SJCRH30 (cell line): ENCODE data around the gene TRIP6. TPM values are rescaled to one million over a fixed set of nuclear protein-coding genes. Genes with fewer than 3 reads are reported as not detected.
A peak's percentile ranks its signal among the peaks of the same experiment; 100 is the strongest.

ENCODE experiments used
- DNase-seq, 2 experiments: peaks; one replicate each; pipeline ENCODE4 v3.0.0-alpha.2; 2015 to 2020
- H3K27ac ChIP-seq: fragments of 250-450 bp; sonication (Bioruptor Pico); 2 replicates; pipeline ENCODE4 v1.5.1; 2020; ENCODE audit warnings: mild to moderate bottlenecking, moderate library complexity
- H3K27me3 ChIP-seq: fragments of 250-450 bp; sonication (Bioruptor Pico); 2 replicates; pipeline ENCODE4 v1.5.1; 2020; ENCODE audit warnings: mild to moderate bottlenecking, moderate library complexity
- H3K36me3 ChIP-seq: fragments of 250-450 bp; sonication (Bioruptor Pico); 2 replicates; pipeline ENCODE4 v1.5.1; 2020; ENCODE audit warnings: mild to moderate bottlenecking, moderate library complexity
- H3K4me1 ChIP-seq: fragments of 250-450 bp; sonication (Bioruptor Pico); 2 replicates; pipeline ENCODE4 v1.5.1; 2020; ENCODE audit warnings: mild to moderate bottlenecking, moderate library complexity
- H3K4me3 ChIP-seq: fragments of 250-450 bp; sonication (Bioruptor Pico); 2 replicates; pipeline ENCODE4 v1.5.1; 2020; ENCODE audit warnings: mild to moderate bottlenecking, moderate library complexity
- H3K9me3 ChIP-seq: fragments of 250-450 bp; sonication (Bioruptor Pico); replicated peaks from 2 replicates; pipeline ENCODE4 v1.5.1; 2020; ENCODE audit warnings: mild to moderate bottlenecking, moderate library complexity
- total RNA-seq: library from RNA; depleted of rRNA; stranded (reverse); fragments of >200 nt; shearing (Covaris generic); gene quantifications from 2 replicates; pipeline ENCODE4 v1.2.3, GENCODE V29; 2014

Gene TRIP6
- total RNA-seq, 1 experiment from 2014 or later: 49.3 TPM

- H3K4me3 ChIP-seq: peak within 1 kb of the TSS; percentile 72
- DNase-seq: peak; percentile 99
- peaks cover 11% of the 10 kb centered on the region; the same call in 1 of the 2 replicates for H3K4me1 ChIP-seq
- H3K9me3 ChIP-seq: no peaks in the 10 kb centered on the region
- peak within 1 kb of the TSS; percentile 90 for H3K27ac ChIP-seq
- H3K36me3 ChIP-seq: peaks cover 63% of the 10 kb centered on the region
- H3K27me3 ChIP-seq: no peaks in the 10 kb centered on the region
Measured at GRCh38 chr7:100874577-100875355, 7.6 kb downstream of the TRIP6 start, which contains the start of gene SRRT. SRRT (plus strand) TSS chr7:100875103; CDS start chr7:100875591, 488 bp downstream.

DNA sequence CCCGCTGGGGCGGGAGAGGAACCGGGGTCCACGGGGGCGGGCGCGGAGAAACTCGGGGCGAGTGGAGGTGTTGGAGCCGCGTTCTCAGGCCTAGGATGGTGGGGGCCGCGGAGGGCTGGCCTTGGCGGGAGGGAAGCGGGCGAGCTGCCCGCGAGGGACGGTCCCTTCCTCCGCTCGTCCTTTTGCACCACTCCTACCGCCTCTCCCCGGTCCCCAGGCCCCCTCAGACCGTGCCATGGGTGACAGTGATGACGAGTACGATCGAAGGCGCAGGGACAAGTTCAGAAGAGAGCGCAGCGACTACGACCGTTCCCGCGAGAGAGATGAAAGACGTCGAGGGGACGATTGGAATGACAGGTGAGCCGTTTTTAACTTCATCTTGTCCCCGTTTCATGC is 8.2 kb downstream of the TRIP6 start:
- peak in 1 of 2 experiments; percentile 37 for DNase-seq
- peaks cover 68% of the 10 kb centered on the region for H3K36me3 ChIP-seq
- H3K4me3 ChIP-seq: peak overlapping the region; percentile 72
- H3K27ac ChIP-seq: peak overlapping the region; percentile 90
- H3K4me1 ChIP-seq: peaks cover 11% of the 10 kb centered on the region; the same call in 1 of the 2 replicates
- no peaks in the 10 kb centered on the region for H3K9me3 ChIP-seq
- no peaks in the 10 kb centered on the region for H3K27me3 ChIP-seq

DNA sequence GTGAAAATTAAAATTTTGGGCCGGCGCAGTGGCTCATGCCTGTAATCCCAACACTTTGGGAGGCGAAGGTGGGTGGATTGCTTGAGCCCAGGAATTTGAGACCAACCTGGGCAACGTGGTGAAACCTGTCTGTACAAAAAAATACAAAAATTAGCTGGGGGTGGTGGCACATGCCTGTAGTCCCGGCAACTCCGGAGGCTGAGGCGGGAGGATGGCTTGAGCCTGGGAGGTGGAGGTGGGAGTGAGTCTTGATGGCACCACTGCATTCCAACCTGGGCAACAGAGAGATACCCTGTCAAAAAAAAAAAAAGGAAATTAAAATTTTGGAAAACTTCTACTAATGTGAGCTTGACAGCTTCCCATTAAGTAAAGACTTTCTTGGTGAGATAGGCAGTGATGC is 10.8 kb downstream of the TRIP6 start:
- no peaks in the 10 kb centered on the region for H3K9me3 ChIP-seq
- H3K27ac ChIP-seq: no peak overlapping the region
- DNase-seq: no peak
- no peaks in the 10 kb centered on the region for H3K27me3 ChIP-seq
- H3K4me3 ChIP-seq: no peak overlapping the region
- peaks cover 11% of the 10 kb centered on the region; the same call in 1 of the 2 replicates for H3K4me1 ChIP-seq
- H3K36me3 ChIP-seq: peaks cover 81% of the 10 kb centered on the region

GRCh38 chr7:100878685-100879084 is 11.5 kb downstream of the TRIP6 start:
- Histone ChIP-seq H3K4me1 (peaks cover 11% of the 10 kb centered on the region; the same call in 1 of the 2 replicates), H3K9me3 (no peaks in the 10 kb centered on the region), H3K27me3 (no peaks in the 10 kb centered on the region), H3K36me3 (peaks cover 81% of the 10 kb centered on the region), H3K4me3 (no peak overlapping the region), H3K27ac (no peak overlapping the region)
- no peak for DNase-seq

- DNase-seq: no peak
- Histone ChIP-seq H3K27ac (no peak overlapping the region), H3K36me3 (peaks cover 86% of the 10 kb centered on the region), H3K9me3 (no peaks in the 10 kb centered on the region), H3K4me3 (no peak overlapping the region), H3K27me3 (no peaks in the 10 kb centered on the region), H3K4me1 (peaks cover 11% of the 10 kb centered on the region; the same call in 1 of the 2 replicates)
Measured at GRCh38 chr7:100879685-100880261, 12.6 kb downstream of the TRIP6 start.

- Histone ChIP-seq H3K9me3 (no peaks in the 10 kb centered on the region), H3K27ac (no peak overlapping the region), H3K4me1 (peaks cover 11% of the 10 kb centered on the region; the same call in 1 of the 2 replicates), H3K27me3 (no peaks in the 10 kb centered on the region), H3K4me3 (no peak overlapping the region), H3K36me3 (peaks cover 92% of the 10 kb centered on the region)
- DNase-seq: no peak
Measured at GRCh38 chr7:100880645-100881044, 13.5 kb downstream of the TRIP6 start.

DNA sequence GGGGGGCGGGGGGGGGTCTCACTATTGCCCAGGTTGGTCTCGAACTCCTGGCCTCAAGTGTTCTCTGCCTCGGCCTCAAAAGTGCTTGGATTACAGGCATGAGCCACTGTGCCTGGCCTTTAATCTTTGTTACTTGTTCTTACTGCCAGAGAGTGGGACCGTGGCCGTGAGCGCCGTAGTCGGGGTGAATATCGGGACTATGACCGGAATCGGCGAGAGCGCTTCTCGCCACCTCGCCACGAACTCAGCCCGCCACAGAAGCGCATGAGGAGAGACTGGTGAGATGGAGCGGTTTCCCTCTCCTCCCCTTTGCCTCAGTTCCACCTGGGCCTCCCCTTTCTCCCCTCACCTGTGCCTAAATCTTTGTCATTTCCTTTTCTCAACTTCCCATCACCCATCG is 13.9 kb downstream of the TRIP6 start:
- Histone ChIP-seq H3K4me1 (peaks cover 10% of the 10 kb centered on the region; the same call in 1 of the 2 replicates), H3K9me3 (no peaks in the 10 kb centered on the region), H3K36me3 (peaks cover 91% of the 10 kb centered on the region), H3K4me3 (no peak overlapping the region), H3K27ac (no peak overlapping the region), H3K27me3 (no peaks in the 10 kb centered on the region)
- no peak for DNase-seq

DNA sequence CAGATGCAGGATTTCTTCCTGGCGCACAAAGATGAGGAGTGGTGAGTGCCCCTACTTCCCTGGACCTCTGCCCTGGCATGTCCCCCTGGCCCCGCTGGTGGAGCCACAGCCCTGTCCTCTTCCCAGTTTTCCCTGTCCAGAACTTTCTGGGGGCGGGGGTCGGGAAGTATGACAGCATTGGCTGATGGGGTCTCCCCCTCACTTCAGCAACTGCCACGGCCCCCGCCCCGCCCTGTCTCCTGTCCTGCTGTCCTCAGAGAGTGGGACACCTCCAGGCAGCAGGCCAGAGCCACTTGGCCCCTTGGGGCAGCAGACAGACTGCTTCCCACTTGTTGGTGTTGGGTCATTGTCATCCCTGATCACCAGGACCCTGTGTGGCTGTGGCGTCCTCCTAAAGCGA is 15.0 kb downstream of the TRIP6 start:
- Histone ChIP-seq H3K27me3 (no peaks in the 10 kb centered on the region), H3K27ac (no peak overlapping the region), H3K4me3 (no peak overlapping the region), H3K36me3 (peaks cover 91% of the 10 kb centered on the region), H3K9me3 (no peaks in the 10 kb centered on the region), H3K4me1 (0 out of 2 replicates have a peak, but pooled peaks cover 3% of the 10 kb centered on the region)
- DNase-seq: no peak

GRCh38 chr7:100882785-100883526 is 15.8 kb downstream of the TRIP6 start:
- no peaks in the 10 kb centered on the region for H3K4me1 ChIP-seq
- H3K4me3 ChIP-seq: no peak overlapping the region
- peaks cover 92% of the 10 kb centered on the region for H3K36me3 ChIP-seq
- DNase-seq: no peak
- no peaks in the 10 kb centered on the region for H3K27me3 ChIP-seq
- H3K9me3 ChIP-seq: no peaks in the 10 kb centered on the region
- no peak overlapping the region for H3K27ac ChIP-seq

GRCh38 chr7:100884736-100885439 is 17.7 kb downstream of the TRIP6 start:
- peaks cover 91% of the 10 kb centered on the region for H3K36me3 ChIP-seq
- DNase-seq: no peak
- H3K27ac ChIP-seq: no peak overlapping the region
- no peaks in the 10 kb centered on the region for H3K4me1 ChIP-seq
- no peak overlapping the region for H3K4me3 ChIP-seq
- H3K9me3 ChIP-seq: no peaks in the 10 kb centered on the region
- H3K27me3 ChIP-seq: no peaks in the 10 kb centered on the region

DNA sequence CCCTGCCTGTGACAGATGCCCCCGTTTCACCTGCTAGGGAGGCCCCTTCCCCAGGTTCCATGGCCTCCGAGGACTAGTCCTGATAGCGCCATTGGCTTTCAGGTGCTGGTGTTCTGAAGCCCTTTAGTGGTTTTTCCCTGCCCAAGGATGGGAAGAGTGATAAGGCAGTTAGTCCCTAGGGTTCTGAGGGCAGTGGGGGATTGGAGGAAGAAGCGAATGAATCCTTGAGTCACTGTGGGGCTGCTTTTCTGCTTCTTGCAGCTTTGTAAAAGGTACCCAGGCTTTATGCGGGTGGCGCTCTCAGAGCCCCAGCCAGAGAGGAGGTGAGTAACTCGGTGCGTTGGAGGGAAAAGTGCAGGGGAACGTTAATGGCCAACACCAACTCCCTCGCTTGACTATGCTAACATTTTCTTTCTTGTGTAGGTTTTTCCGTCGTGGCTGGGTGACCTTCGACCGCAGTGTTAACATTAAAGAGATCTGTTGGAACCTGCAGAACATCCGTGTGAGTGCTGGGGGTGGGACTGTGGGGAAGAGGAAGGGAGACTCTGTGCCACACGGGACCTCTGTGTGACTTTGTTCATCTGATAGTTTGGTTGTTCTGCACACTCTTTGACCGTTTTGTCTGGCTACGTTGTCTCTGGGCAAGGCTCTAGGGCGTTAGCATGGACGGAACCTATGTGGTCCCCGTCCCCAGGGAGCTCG is 18.4 kb downstream of the TRIP6 start:
- H3K27me3 ChIP-seq: no peaks in the 10 kb centered on the region
- H3K9me3 ChIP-seq: no peaks in the 10 kb centered on the region
- H3K27ac ChIP-seq: no peak overlapping the region
- peaks cover 84% of the 10 kb centered on the region for H3K36me3 ChIP-seq
- no peaks in the 10 kb centered on the region for H3K4me1 ChIP-seq
- no peak for DNase-seq
- H3K4me3 ChIP-seq: no peak overlapping the region

DNA sequence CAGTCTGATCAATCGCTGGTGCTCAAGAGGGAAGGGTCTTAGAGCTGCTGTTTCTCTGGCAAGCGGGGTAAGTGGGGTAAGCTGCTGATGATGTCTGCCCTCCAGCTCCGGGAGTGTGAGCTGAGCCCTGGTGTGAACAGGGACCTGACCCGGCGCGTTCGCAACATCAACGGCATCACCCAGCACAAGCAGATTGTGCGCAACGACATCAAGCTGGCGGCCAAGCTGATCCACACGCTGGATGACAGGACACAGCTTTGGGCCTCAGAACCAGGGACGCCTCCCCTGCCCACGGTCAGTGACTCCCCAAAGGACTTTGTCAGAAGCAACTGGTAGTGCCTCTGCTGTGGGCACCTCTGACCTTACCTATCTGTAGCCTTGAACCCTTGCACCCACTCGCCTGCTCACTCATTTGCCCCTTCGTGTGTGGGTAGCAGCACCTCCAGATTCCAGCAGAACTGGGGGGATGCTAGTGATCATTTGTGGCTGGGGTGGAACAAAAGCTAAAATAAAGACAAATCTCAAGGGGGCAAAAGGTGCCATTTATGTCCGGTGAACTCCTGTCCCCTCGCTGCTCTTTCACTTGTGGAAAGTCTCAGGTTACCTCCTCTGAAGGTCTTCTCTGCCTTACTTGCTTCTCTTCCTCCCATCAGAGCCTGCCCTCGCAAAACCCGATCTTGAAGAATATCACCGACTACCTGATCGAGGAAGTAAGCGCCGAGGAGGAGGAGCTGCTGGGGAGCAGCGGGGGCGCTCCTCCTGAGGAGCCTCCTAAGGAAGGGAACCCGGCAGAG is 19.2 kb downstream of the TRIP6 start:
- H3K36me3 ChIP-seq: peaks cover 76% of the 10 kb centered on the region
- H3K9me3 ChIP-seq: no peaks in the 10 kb centered on the region
- no peak overlapping the region for H3K27ac ChIP-seq
- DNase-seq: no peak
- no peaks in the 10 kb centered on the region; the same call in 1 of the 2 replicates for H3K4me1 ChIP-seq
- H3K27me3 ChIP-seq: no peaks in the 10 kb centered on the region
- no peak overlapping the region for H3K4me3 ChIP-seq

DNA sequence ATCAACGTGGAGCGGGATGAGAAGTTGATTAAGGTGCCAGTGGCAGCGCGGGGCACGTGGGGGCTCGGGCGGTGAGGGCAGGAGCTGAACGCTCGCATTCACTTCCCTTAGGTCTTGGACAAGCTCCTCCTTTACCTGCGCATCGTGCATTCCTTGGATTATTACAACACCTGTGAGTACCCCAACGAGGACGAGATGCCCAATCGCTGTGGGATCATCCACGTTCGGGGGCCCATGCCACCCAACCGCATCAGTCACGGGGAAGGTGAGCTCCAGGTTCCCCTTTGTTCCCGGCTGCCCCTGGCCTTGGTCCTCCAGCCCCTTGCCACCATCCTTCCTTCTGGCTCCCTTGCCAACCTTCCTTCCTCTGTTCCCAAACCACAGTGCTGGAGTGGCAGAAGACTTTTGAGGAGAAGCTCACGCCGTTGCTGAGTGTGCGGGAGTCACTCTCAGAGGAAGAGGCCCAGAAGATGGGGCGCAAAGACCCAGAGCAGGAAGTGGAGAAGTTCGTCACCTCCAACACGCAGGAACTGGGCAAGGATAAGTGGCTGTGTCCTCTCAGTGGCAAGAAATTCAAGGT is 19.8 kb downstream of the TRIP6 start:
- Histone ChIP-seq H3K9me3 (no peaks in the 10 kb centered on the region), H3K36me3 (peaks cover 69% of the 10 kb centered on the region), H3K4me1 (no peaks in the 10 kb centered on the region; the same call in 1 of the 2 replicates), H3K27me3 (no peaks in the 10 kb centered on the region), H3K27ac (no peak overlapping the region), H3K4me3 (no peak overlapping the region)
- no peak for DNase-seq
